ENCODE data around the gene SAMD1. TPM values are rescaled to one million over a fixed set of nuclear protein-coding genes. Genes with fewer than 3 reads are reported as not detected.

The SAMD1 gene
- total and polyA plus RNA-seq, 2 of the 13 experiments (the other 11 are each of a cell fraction or from before 2014, with no cell fraction given) = 17.5 to 45.0 TPM

DNA sequence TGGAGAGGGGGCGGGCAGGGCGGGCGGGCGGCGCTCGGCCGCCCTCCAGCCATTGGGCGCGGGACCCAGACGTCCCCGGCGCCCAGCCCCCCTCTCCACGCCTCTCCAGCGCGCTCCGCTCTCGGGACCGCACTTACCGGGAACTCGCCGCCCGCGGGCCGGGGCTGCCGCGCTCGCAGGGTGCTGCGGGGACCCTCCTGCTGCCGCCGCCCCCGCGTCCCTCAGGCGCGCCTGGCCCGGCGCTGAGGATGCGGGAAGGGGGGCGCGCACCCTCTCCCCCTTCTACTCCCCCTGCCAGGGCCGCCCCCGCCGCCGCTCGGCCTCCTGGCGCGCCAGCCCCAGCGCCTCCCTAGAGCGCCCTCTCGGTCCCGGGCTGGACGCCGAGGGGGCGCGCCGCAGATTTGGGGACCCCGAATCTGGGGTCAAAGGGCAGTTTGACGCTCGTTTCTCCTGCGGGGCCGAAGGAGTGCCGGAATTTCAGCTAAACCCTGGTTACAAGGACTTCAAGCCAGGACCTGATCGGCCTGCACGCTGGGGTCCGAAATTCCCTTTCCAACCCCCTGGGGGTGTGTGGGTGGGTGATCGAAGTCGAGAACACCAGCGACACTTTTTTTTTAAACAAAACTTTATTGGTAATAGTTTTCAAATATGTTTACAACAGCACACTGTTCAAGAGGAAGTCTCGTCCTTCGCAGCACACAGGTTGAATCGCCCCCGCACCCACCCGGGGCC, 696 bp upstream of the SAMD1 start:
- in situ Hi-C loops (cut with HindIII; ENCODE audit: extremely low pct_ligation_motif_present, low pct_unique_long_range_greater_than_20kb) = no loop called here
- under 1% methylated on average over 11 of the region's 72 CpGs for WGBS (ENCODE audit: low lambda C conversion rate)
- BruUV-seq (replicated peaks) = TSS peak; percentile 85
- H3K9me3 ChIP-seq (ENCODE audit: low read length) = peaks cover 6% of the 10 kb centered on the region; the same call in 1 of the 2 replicates
- H3K4me2 ChIP-seq (ENCODE audit: low read depth, low read length) = peak overlapping the region; percentile 79
- H3K27ac ChIP-seq (ENCODE audit: extremely low read length, insufficient read depth, low read length) = peak overlapping the region; percentile 79
- peak overlapping the region; percentile 74 for H3K9ac ChIP-seq (ENCODE audit: insufficient read depth, low read depth, low read length)
- intact Hi-C loops (cut with micrococcal nuclease; ENCODE audit: unreplicated experiment) = no loop called here
- peak overlapping the region; percentile 77 to 92 (median 83) for H3K4me3 ChIP-seq (replicated peaks in 1 of 3; ENCODE audit: insufficient read depth in 1 of 3, low read depth in 2 of 3, low read length in 3 of 3)
- ChIA-PET POLR2A (interaction anchor here (1.0 kb wide), 1 partner anchor 45 kb away, joined by 4 read pairs; the partner anchor contains the start of gene ASF1B), CTCF (ENCODE audit: low intra/inter-chr PET ratio, low total read pairs) (no interaction called here)
- DNase-seq (ENCODE audit: low spot score) (peak; percentile 44), ATAC-seq (peak; percentile 82), FAIRE-seq (no peak)
- H4K20me1 ChIP-seq (ENCODE audit: insufficient read depth, low read length) = no peaks in the 10 kb centered on the region
- H3K36me3 ChIP-seq (replicated peaks in 1 of 2; ENCODE audit: control insufficient read depth in 1 of 2, insufficient read depth in 2 of 2, low read length in 2 of 2) = peaks cover 4 to 8% of the 10 kb centered on the region in 2 experiments; a peak in 2 of 5 replicates
- peaks cover 26% of the 10 kb centered on the region for H3K4me1 ChIP-seq (ENCODE audit: insufficient read depth, low read length)
- no peak overlapping the region for H2AFZ ChIP-seq (ENCODE audit: low read length)
- no peaks in the 10 kb centered on the region for H3K27me3 ChIP-seq (ENCODE audit: control insufficient read depth in 1 of 2, insufficient read depth in 2 of 2, low read length in 2 of 2)
- H3K79me2 ChIP-seq (ENCODE audit: insufficient read depth, low read length) = peaks cover 4% of the 10 kb centered on the region
- TF ChIP-seq ZSCAN25 (CRISPR knock-in tag; IDR thresholded peaks at IDR 0.05) = peak; percentile 59; the same call in 1 of the 2 replicates
- peak; percentile 67 for TF ChIP-seq POLR2AphosphoS5 (IDR thresholded peaks at IDR 0.05; ENCODE audit: low read depth, low read length)
- TF ChIP-seq, protein P1, sequence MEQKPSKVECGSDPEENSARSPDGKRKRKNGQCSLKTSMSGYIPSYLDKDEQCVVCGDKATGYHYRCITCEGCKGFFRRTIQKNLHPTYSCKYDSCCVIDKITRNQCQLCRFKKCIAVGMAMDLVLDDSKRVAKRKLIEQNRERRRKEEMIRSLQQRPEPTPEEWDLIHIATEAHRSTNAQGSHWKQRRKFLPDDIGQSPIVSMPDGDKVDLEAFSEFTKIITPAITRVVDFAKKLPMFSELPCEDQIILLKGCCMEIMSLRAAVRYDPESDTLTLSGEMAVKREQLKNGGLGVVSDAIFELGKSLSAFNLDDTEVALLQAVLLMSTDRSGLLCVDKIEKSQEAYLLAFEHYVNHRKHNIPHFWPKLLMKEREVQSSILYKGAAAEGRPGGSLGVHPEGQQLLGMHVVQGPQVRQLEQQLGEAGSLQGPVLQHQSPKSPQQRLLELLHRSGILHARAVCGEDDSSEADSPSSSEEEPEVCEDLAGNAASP (CRISPR knock-in tag; IDR thresholded peaks at IDR 0.05; ENCODE audit: borderline replicate concordance) = no peak
- TF ChIP-seq ZNF775 (CRISPR knock-in tag; IDR thresholded peaks at IDR 0.05; ENCODE audit: borderline replicate concordance) = no peak
- peak; percentile 27 for TF ChIP-seq RBM22 (optimal IDR thresholded peaks at IDR 0.05; ENCODE audit: low read length)
- TF ChIP-seq ZNF337 (CRISPR knock-in tag; IDR thresholded peaks at IDR 0.05; ENCODE audit: borderline replicate concordance, low read depth) = no peak
- TF ChIP-seq YEATS4 (CRISPR knock-in tag; IDR thresholded peaks at IDR 0.05; ENCODE audit: borderline replicate concordance) = peak; percentile 66; the same call in 1 of the 2 replicates
- TF ChIP-seq, protein P2, sequence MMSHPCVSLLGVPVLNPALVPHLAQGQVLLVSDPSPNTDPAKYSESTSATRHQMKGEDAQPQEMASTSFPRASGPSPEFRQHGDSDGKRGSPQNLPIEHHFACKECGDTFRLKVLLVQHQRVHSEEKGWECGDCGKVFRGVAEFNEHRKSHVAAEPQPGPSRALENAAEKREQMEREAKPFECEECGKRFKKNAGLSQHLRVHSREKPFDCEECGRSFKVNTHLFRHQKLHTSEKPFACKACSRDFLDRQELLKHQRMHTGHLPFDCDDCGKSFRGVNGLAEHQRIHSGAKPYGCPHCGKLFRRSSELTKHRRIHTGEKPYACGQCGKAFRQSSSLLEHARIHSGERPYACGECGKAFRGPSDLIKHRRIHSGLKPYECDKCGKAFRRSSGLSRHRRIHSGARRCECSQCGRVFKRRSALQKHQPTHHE (CRISPR knock-in tag; IDR thresholded peaks at IDR 0.05; ENCODE audit: borderline replicate concordance) = no peak
- TF ChIP-seq, protein P3, sequence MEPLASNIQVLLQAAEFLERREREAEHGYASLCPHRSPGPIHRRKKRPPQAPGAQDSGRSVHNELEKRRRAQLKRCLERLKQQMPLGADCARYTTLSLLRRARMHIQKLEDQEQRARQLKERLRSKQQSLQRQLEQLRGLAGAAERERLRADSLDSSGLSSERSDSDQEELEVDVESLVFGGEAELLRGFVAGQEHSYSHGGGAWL (CRISPR knock-in tag; IDR thresholded peaks at IDR 0.05) = peak; percentile 23; the same call in 1 of the 2 replicates
- TF ChIP-seq TEAD2 (CRISPR knock-in tag; IDR thresholded peaks at IDR 0.05) = no peak
- TF ChIP-seq, protein P4, sequence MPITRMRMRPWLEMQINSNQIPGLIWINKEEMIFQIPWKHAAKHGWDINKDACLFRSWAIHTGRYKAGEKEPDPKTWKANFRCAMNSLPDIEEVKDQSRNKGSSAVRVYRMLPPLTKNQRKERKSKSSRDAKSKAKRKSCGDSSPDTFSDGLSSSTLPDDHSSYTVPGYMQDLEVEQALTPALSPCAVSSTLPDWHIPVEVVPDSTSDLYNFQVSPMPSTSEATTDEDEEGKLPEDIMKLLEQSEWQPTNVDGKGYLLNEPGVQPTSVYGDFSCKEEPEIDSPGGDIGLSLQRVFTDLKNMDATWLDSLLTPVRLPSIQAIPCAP (CRISPR knock-in tag; IDR thresholded peaks at IDR 0.05; ENCODE audit: low read depth) = no peak
- peak; percentile 19 to 81; a peak in 3 of 4 replicates for TF ChIP-seq POLR2A (IDR thresholded peaks at IDR 0.05; ENCODE audit: insufficient read depth in 1 of 2, low read depth in 2 of 2, low read length in 2 of 2)
- no peak for TF ChIP-seq HDAC1 (CRISPR knock-in tag; IDR thresholded peaks at IDR 0.05)
- peak; percentile 48; the same call in 1 of the 2 replicates for TF ChIP-seq SP4 (CRISPR knock-in tag; IDR thresholded peaks at IDR 0.05)
- TF ChIP-seq, protein P5, sequence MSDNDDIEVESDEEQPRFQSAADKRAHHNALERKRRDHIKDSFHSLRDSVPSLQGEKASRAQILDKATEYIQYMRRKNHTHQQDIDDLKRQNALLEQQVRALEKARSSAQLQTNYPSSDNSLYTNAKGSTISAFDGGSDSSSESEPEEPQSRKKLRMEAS (IDR thresholded peaks at IDR 0.05) = peak; percentile 60; the same call in 1 of the 2 replicates
- TF ChIP-seq, protein P6, sequence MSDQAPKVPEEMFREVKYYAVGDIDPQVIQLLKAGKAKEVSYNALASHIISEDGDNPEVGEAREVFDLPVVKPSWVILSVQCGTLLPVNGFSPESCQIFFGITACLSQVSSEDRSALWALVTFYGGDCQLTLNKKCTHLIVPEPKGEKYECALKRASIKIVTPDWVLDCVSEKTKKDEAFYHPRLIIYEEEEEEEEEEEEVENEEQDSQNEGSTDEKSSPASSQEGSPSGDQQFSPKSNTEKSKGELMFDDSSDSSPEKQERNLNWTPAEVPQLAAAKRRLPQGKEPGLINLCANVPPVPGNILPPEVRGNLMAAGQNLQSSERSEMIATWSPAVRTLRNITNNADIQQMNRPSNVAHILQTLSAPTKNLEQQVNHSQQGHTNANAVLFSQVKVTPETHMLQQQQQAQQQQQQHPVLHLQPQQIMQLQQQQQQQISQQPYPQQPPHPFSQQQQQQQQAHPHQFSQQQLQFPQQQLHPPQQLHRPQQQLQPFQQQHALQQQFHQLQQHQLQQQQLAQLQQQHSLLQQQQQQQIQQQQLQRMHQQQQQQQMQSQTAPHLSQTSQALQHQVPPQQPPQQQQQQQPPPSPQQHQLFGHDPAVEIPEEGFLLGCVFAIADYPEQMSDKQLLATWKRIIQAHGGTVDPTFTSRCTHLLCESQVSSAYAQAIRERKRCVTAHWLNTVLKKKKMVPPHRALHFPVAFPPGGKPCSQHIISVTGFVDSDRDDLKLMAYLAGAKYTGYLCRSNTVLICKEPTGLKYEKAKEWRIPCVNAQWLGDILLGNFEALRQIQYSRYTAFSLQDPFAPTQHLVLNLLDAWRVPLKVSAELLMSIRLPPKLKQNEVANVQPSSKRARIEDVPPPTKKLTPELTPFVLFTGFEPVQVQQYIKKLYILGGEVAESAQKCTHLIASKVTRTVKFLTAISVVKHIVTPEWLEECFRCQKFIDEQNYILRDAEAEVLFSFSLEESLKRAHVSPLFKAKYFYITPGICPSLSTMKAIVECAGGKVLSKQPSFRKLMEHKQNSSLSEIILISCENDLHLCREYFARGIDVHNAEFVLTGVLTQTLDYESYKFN (CRISPR knock-in tag; conservative IDR thresholded peaks at IDR 0.05) = no peak
